ENCODE measurements around the gene IL1RAPL1.

DNA sequence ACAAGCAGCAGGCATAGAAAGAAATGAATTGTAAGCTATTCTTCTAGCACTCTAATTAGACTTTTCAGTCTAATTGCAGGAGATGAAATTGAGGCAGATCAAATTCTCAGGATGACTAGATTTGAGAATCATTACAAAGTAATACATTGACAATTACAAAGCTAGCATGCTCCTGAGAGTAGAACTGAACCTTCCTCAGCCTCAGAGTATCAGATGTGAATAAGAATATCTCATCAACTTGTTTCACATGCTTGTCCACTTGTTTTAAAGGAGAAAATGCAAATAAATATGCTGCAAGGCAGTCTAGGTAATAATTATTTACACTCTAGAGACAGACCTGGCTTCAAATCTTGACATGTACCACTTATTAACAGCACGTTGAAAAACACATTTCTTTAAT is 1137.1 kb downstream of the IL1RAPL1 start:
- TF ChIP-seq REST (IDR thresholded peaks at IDR 0.05) = no peak
- TF ChIP-seq, protein P1, sequence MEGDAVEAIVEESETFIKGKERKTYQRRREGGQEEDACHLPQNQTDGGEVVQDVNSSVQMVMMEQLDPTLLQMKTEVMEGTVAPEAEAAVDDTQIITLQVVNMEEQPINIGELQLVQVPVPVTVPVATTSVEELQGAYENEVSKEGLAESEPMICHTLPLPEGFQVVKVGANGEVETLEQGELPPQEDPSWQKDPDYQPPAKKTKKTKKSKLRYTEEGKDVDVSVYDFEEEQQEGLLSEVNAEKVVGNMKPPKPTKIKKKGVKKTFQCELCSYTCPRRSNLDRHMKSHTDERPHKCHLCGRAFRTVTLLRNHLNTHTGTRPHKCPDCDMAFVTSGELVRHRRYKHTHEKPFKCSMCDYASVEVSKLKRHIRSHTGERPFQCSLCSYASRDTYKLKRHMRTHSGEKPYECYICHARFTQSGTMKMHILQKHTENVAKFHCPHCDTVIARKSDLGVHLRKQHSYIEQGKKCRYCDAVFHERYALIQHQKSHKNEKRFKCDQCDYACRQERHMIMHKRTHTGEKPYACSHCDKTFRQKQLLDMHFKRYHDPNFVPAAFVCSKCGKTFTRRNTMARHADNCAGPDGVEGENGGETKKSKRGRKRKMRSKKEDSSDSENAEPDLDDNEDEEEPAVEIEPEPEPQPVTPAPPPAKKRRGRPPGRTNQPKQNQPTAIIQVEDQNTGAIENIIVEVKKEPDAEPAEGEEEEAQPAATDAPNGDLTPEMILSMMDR (IDR thresholded peaks at IDR 0.05) = no peak
- no peak for TF ChIP-seq POLR2A (IDR thresholded peaks at IDR 0.05; ENCODE audit: low read length)
- TF ChIP-seq, protein P2, sequence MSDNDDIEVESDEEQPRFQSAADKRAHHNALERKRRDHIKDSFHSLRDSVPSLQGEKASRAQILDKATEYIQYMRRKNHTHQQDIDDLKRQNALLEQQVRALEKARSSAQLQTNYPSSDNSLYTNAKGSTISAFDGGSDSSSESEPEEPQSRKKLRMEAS (IDR thresholded peaks at IDR 0.05) = no peak
- TF ChIP-seq, protein P3, sequence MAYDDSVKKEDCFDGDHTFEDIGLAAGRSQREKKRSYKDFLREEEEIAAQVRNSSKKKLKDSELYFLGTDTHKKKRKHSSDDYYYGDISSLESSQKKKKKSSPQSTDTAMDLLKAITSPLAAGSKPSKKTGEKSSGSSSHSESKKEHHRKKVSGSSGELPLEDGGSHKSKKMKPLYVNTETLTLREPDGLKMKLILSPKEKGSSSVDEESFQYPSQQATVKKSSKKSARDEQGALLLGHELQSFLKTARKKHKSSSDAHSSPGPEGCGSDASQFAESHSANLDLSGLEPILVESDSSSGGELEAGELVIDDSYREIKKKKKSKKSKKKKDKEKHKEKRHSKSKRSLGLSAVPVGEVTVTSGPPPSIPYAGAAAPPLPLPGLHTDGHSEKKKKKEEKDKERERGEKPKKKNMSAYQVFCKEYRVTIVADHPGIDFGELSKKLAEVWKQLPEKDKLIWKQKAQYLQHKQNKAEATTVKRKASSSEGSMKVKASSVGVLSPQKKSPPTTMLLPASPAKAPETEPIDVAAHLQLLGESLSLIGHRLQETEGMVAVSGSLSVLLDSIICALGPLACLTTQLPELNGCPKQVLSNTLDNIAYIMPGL (CRISPR knock-in tag; IDR thresholded peaks at IDR 0.05; ENCODE audit: borderline replicate concordance) = no peak
